GM12801 (cell line): ENCODE data around the gene FAM24B.

Source experiments
- CTCF ChIP-seq: IDR thresholded peaks from one replicate; pipeline ENCODE4 v1.5.1; 2011; ENCODE audit warnings: control low read depth; ENCODE audit not compliant: insufficient read length; ENCODE audit errors: extremely low read depth

Gene FAM24B

GRCh38 chr10:122850705-122851640, 28.4 kb downstream of the FAM24B start:
- no peak for TF ChIP-seq CTCF

- no peak for TF ChIP-seq CTCF
Measured at GRCh38 chr10:122849900-122850605, 29.3 kb downstream of the FAM24B start.

GRCh38 chr10:122849090-122849489, 30.3 kb downstream of the FAM24B start:
- no peak for TF ChIP-seq CTCF

- TF ChIP-seq CTCF = no peak
Measured at GRCh38 chr10:122847782-122848604, 31.4 kb downstream of the FAM24B start.

GRCh38 chr10:122845783-122846332, 33.5 kb downstream of the FAM24B start, which contains the start of gene CUZD1:
Gene CUZD1, minus strand, starts transcription at chr10:122845857. Its CDS starts 14 bp downstream, at chr10:122845843.
- no peak for TF ChIP-seq CTCF

GRCh38 chr10:122844146-122844545, 35.2 kb downstream of the FAM24B start:
- no peak for TF ChIP-seq CTCF
